Skeletal muscle tissue (tissue), 5 donors: ENCODE data around the gene SLC12A4. TPM values are rescaled to one million over a fixed set of nuclear protein-coding genes. Genes with fewer than 3 reads are reported as not detected.

ENCODE experiments used
- H3K27ac ChIP-seq: one replicate; pipeline ENCODE4 v1.7.0; 2013; ENCODE audit warnings: mild to moderate bottlenecking, low read depth, low read length, inconsistent platforms
- H3K27me3 ChIP-seq, 3 donors: one replicate each; pipeline ENCODE4 v1.7.0; 2013; ENCODE audit warnings: low read length in 3 of 3; ENCODE audit not compliant: control insufficient read depth in 3 of 3, insufficient read depth in 3 of 3
- H3K36me3 ChIP-seq, 3 donors: one replicate each; pipeline ENCODE4 v1.7.0; 2013; ENCODE audit warnings: low read length in 3 of 3; ENCODE audit not compliant: control insufficient read depth in 3 of 3, insufficient read depth in 3 of 3
- H3K4me1 ChIP-seq, 3 donors: one replicate each; pipeline ENCODE4 v1.7.0; 2013; ENCODE audit warnings: low read length in 3 of 3, mild to moderate bottlenecking in 3 of 3; ENCODE audit not compliant: control insufficient read depth in 3 of 3, insufficient read depth in 3 of 3
- H3K4me3 ChIP-seq, 3 donors: one replicate each; pipeline ENCODE4 v1.7.0; 2013; ENCODE audit warnings: low read length in 3 of 3
- H3K9ac ChIP-seq, 3 donors: one replicate each; pipeline ENCODE4 v1.7.0; 2013; ENCODE audit warnings: low read length in 3 of 3, mild to moderate bottlenecking in 3 of 3, moderate library complexity in 2 of 3, low read depth in 1 of 3
- H3K9me3 ChIP-seq, 3 donors: one replicate each; pipeline ENCODE4 v1.7.0; 2013; ENCODE audit warnings: low read length in 3 of 3; ENCODE audit not compliant: control insufficient read depth in 3 of 3
- small RNA-seq: library from RNA; depleted of rRNA; stranded (forward); fragments of <200 nt; gene quantifications from one replicate; pipeline ENCODE3, GENCODE V24; 2014
- total RNA-seq: library from RNA; depleted of rRNA; stranded (reverse); fragments of >200 nt; gene quantifications from one replicate; pipeline ENCODE4 v1.2.3, GENCODE V29; 2014
- donor health status: Osteomylitis.

SLC12A4 gene
- total RNA-seq, 1 donor from 2014 or later, result 27.1 TPM

DNA sequence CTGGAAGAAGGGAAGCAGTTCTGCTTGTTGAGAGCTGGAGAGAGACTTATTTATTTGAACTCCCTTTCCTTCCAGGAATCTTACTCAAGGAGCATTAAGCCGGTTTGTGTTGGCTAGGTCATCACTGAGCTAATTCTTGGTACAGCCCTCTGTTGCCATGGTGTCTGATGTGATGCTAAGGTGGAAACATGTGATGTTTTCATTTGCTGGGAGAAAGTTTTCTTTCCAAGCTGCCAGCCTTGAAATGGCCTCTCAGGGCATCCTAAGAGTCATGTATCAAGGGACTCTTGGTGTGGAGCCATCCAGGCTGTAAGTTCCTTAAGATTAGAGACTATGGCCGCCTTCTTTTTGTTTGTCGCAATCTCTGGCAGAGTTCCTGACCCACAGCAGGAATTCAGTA, 71.2 kb downstream of the SLC12A4 start:
- H3K36me3 ChIP-seq, result no peaks in the 10 kb centered on the region
- H3K4me1 ChIP-seq, result peaks cover 37 to 54% (median 48%) of the 10 kb centered on the region in 3 donors
- H3K9ac ChIP-seq, result no peak overlapping the region
- no peaks in the 10 kb centered on the region for H3K9me3 ChIP-seq
- H3K27ac ChIP-seq, result peak overlapping the region; percentile 22
- no peaks in the 10 kb centered on the region for H3K27me3 ChIP-seq
- no peak overlapping the region for H3K4me3 ChIP-seq

GRCh38 chr16:67893743-67894399, 74.6 kb downstream of the SLC12A4 start:
- Histone ChIP-seq H3K9ac (peak overlapping the region; percentile 98 to 100 (median 98)), H3K27ac (peak overlapping the region; percentile 96), H3K4me3 (peak overlapping the region; percentile 92 to 94 (median 93)), H3K27me3 (no peaks in the 10 kb centered on the region), H3K36me3 (no peaks in the 10 kb centered on the region), H3K4me1 (peaks cover 37 to 43% (median 41%) of the 10 kb centered on the region in 3 donors), H3K9me3 (no peaks in the 10 kb centered on the region)

Small RNA genes lying within 50 kb of the gene (small RNA-seq; reads per million reads assigned to genes)
- gene RNU6-359P, result not detected

Other genes with a start within 250 kb of the SLC12A4 start
- 12.5 TPM for gene GFOD2, start 249.3 kb downstream of the SLC12A4 start, total RNA-seq
- gene RANBP10, start 162.1 kb downstream of the SLC12A4 start, total RNA-seq, result 4.7 TPM
- gene TSNAXIP1, start 161.7 kb downstream of the SLC12A4 start, total RNA-seq, result 0.52 TPM
- 35.5 TPM for gene THAP11, start 126.3 kb downstream of the SLC12A4 start, total RNA-seq
- 94.5 TPM for gene NUTF2, start 121.7 kb downstream of the SLC12A4 start, total RNA-seq
- 14.6 TPM for gene CENPT, start 120.9 kb downstream of the SLC12A4 start, total RNA-seq
- gene EDC4, start 95.6 kb downstream of the SLC12A4 start, total RNA-seq, result 66.3 TPM
- 1.0 TPM for gene NRN1L, start 83.8 kb downstream of the SLC12A4 start, total RNA-seq
- 9.9 TPM for gene PSKH1, start 75.4 kb downstream of the SLC12A4 start, total RNA-seq
- 1.0 TPM for gene CTRL, start 36.8 kb downstream of the SLC12A4 start, total RNA-seq
- 28.7 TPM for gene PSMB10, start 31.8 kb downstream of the SLC12A4 start, total RNA-seq
- gene LCAT, start 24.5 kb downstream of the SLC12A4 start, total RNA-seq, result 4.2 TPM
- gene DPEP3, start 11.9 kb upstream of the SLC12A4 start, total RNA-seq, result not detected
- 1.0 TPM for gene DPEP2, start 30.8 kb upstream of the SLC12A4 start, total RNA-seq
- gene DPEP2NB, start 47.3 kb upstream of the SLC12A4 start, total RNA-seq, result not detected
- gene DDX28, start 54.6 kb upstream of the SLC12A4 start, total RNA-seq, result 14.1 TPM
- gene DUS2, start 54.6 kb upstream of the SLC12A4 start, total RNA-seq, result 15.1 TPM
- 29.2 TPM for gene NFATC3, start 116.7 kb upstream of the SLC12A4 start, total RNA-seq